Tibial nerve (tissue), 3 donors: ENCODE measurements around the gene RGS7.

Experiments used
- POLR2A ChIP-seq, 2 donors: fragments of 450-650 bp; IDR thresholded peaks; one replicate each; pipeline ENCODE4 v1.6.1; 2017; ENCODE audit warnings: antibody characterized with exemption in 2 of 2, mild to moderate bottlenecking in 2 of 2, moderate library complexity in 2 of 2
- TF ChIP-seq, protein P1 (sequence below), 5 experiments: fragments of 200-600 bp in 3 of 5; fragments of 450-650 bp in 2 of 5; sonication (generic) in 3 of 5; IDR thresholded peaks; one replicate each; pipeline ENCODE4 v1.5.1; 2016 to 2019; ENCODE audit warnings: antibody characterized with exemption in 5 of 5, mild to moderate bottlenecking in 3 of 5, moderate library complexity in 2 of 5

GRCh38 chr1:241325456-241325855, 31.5 kb downstream of the RGS7 start:
- TF ChIP-seq, protein P1, sequence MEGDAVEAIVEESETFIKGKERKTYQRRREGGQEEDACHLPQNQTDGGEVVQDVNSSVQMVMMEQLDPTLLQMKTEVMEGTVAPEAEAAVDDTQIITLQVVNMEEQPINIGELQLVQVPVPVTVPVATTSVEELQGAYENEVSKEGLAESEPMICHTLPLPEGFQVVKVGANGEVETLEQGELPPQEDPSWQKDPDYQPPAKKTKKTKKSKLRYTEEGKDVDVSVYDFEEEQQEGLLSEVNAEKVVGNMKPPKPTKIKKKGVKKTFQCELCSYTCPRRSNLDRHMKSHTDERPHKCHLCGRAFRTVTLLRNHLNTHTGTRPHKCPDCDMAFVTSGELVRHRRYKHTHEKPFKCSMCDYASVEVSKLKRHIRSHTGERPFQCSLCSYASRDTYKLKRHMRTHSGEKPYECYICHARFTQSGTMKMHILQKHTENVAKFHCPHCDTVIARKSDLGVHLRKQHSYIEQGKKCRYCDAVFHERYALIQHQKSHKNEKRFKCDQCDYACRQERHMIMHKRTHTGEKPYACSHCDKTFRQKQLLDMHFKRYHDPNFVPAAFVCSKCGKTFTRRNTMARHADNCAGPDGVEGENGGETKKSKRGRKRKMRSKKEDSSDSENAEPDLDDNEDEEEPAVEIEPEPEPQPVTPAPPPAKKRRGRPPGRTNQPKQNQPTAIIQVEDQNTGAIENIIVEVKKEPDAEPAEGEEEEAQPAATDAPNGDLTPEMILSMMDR (IDR thresholded peaks at IDR 0.05): no peak
- no peak for TF ChIP-seq POLR2A (IDR thresholded peaks at IDR 0.05)
